HL-60 (cell line): Measurements from ENCODE around the gene KCNT2.
A peak's percentile ranks its signal among the peaks of the same experiment; 100 is the strongest.

ENCODE experiments used
- DNase-seq, 2 experiments: peaks; one replicate each; pipeline ENCODE4 v3.0.0-alpha.2; 2010 to 2020; ENCODE audit warnings: low read depth in 1 of 2, low spot score in 1 of 2
- H3K27ac ChIP-seq: fragments of 250-450 bp; sonication (Bioruptor Pico); replicated peaks from 2 replicates; pipeline ENCODE4 v1.5.1; 2020; ENCODE audit warnings: mild to moderate bottlenecking, moderate library complexity
- H3K27me3 ChIP-seq: fragments of 250-450 bp; sonication (Bioruptor Pico); 2 replicates; pipeline ENCODE4 v1.5.1; 2021; ENCODE audit warnings: mild to moderate bottlenecking, moderate library complexity; ENCODE audit not compliant: insufficient read depth, poor library complexity, severe bottlenecking
- H3K4me3 ChIP-seq: replicated peaks from 2 replicates; pipeline ENCODE4 v1.5.1; 2011; ENCODE audit warnings: mild to moderate bottlenecking, control low read depth, low read length; ENCODE audit not compliant: insufficient read depth
- GABPA ChIP-seq: IDR thresholded peaks from 2 replicates; pipeline ENCODE4 v1.6.1; 2012; ENCODE audit warnings: low read depth
- POLR2AphosphoS5 ChIP-seq: IDR thresholded peaks from 2 replicates; pipeline ENCODE4 v1.6.1; 2012; ENCODE audit warnings: low read depth
- SPI1 ChIP-seq: IDR thresholded peaks from 2 replicates; pipeline ENCODE4 v1.6.1; 2012; ENCODE audit warnings: low read depth, mild to moderate bottlenecking, borderline replicate concordance
- TF ChIP-seq, protein P1 (sequence below): IDR thresholded peaks from 2 replicates; pipeline ENCODE4 v1.6.1; 2012; ENCODE audit warnings: low read depth; ENCODE audit not compliant: insufficient replicate concordance
- TF ChIP-seq, protein P2 (sequence below): IDR thresholded peaks from one replicate; pipeline ENCODE4 v1.5.1; 2011; ENCODE audit warnings: low read length, control low read depth, inconsistent platforms; ENCODE audit not compliant: insufficient read depth

The KCNT2 gene

DNA sequence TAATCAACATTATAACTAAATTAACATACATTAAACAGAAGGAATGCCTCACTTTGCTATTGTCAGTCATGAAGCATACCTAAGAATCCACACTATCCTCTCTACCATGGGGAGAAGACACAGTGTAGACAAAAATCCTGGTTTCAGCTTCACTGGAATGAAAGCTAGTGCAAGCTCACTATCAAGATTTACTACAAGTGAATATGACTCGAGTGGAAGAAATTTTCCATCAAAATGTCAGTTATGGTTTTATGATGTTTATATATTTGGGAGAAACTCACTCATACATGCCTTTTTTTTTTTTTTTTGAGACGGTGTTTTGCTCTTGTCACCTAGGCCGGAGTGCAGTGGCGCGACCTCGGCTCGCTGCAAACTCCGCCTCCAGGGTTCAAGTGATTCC lies 424.3 kb downstream of the KCNT2 start:
- no peak for DNase-seq
- TF ChIP-seq, protein P1, sequence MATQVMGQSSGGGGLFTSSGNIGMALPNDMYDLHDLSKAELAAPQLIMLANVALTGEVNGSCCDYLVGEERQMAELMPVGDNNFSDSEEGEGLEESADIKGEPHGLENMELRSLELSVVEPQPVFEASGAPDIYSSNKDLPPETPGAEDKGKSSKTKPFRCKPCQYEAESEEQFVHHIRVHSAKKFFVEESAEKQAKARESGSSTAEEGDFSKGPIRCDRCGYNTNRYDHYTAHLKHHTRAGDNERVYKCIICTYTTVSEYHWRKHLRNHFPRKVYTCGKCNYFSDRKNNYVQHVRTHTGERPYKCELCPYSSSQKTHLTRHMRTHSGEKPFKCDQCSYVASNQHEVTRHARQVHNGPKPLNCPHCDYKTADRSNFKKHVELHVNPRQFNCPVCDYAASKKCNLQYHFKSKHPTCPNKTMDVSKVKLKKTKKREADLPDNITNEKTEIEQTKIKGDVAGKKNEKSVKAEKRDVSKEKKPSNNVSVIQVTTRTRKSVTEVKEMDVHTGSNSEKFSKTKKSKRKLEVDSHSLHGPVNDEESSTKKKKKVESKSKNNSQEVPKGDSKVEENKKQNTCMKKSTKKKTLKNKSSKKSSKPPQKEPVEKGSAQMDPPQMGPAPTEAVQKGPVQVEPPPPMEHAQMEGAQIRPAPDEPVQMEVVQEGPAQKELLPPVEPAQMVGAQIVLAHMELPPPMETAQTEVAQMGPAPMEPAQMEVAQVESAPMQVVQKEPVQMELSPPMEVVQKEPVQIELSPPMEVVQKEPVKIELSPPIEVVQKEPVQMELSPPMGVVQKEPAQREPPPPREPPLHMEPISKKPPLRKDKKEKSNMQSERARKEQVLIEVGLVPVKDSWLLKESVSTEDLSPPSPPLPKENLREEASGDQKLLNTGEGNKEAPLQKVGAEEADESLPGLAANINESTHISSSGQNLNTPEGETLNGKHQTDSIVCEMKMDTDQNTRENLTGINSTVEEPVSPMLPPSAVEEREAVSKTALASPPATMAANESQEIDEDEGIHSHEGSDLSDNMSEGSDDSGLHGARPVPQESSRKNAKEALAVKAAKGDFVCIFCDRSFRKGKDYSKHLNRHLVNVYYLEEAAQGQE = no peak
- no peak for TF ChIP-seq POLR2AphosphoS5
- TF ChIP-seq SPI1 = no peak
- TF ChIP-seq, protein P2, sequence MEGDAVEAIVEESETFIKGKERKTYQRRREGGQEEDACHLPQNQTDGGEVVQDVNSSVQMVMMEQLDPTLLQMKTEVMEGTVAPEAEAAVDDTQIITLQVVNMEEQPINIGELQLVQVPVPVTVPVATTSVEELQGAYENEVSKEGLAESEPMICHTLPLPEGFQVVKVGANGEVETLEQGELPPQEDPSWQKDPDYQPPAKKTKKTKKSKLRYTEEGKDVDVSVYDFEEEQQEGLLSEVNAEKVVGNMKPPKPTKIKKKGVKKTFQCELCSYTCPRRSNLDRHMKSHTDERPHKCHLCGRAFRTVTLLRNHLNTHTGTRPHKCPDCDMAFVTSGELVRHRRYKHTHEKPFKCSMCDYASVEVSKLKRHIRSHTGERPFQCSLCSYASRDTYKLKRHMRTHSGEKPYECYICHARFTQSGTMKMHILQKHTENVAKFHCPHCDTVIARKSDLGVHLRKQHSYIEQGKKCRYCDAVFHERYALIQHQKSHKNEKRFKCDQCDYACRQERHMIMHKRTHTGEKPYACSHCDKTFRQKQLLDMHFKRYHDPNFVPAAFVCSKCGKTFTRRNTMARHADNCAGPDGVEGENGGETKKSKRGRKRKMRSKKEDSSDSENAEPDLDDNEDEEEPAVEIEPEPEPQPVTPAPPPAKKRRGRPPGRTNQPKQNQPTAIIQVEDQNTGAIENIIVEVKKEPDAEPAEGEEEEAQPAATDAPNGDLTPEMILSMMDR = no peak
- no peak for TF ChIP-seq GABPA
- Histone ChIP-seq H3K27ac (no peak overlapping the region), H3K27me3 (no peaks in the 10 kb centered on the region), H3K4me3 (no peak overlapping the region)

GRCh38 chr1:196181594-196181878 lies 426.7 kb downstream of the KCNT2 start:
- Histone ChIP-seq H3K4me3 (no peak overlapping the region), H3K27ac (no peak overlapping the region), H3K27me3 (no peaks in the 10 kb centered on the region)
- TF ChIP-seq, protein P2 = no peak
- TF ChIP-seq GABPA (no peak), POLR2AphosphoS5 (no peak), SPI1 (no peak)
- TF ChIP-seq, protein P1 = no peak
- DNase-seq = no peak

GRCh38 chr1:196180847-196181593 lies 427.2 kb downstream of the KCNT2 start:
- no peak overlapping the region for H3K4me3 ChIP-seq
- DNase-seq = peak in 1 of 2 experiments; percentile 25
- H3K27me3 ChIP-seq = no peaks in the 10 kb centered on the region
- TF ChIP-seq GABPA (no peak), POLR2AphosphoS5 (no peak), SPI1 (no peak)
- TF ChIP-seq, protein P2 = no peak
- TF ChIP-seq, protein P1 = no peak
- H3K27ac ChIP-seq = no peak overlapping the region
